Bronchial epithelial cell (primary cell): ENCODE data around the gene PTPRF. TPM values are rescaled to one million over a fixed set of nuclear protein-coding genes. Genes with fewer than 3 reads are reported as not detected.
"Not testable (repeated sequence)": the region's sequence is repeated elsewhere in the genome, so short reads cannot be mapped to it uniquely, and the experiment has no call there.

ENCODE experiments used
- DNase-seq: peaks from one replicate; pipeline ENCODE4 v3.0.0-alpha.2; 2010; ENCODE audit warnings: low read depth
- FAIRE-seq: peaks from 2 replicates; lab custom pipeline; 2011; peaks lifted over from hg19 to GRCh38; lab: Jason Lieb, UNC
- H3K27me3 ChIP-seq: 2 replicates; pipeline ENCODE4 v1.5.1; 2011; ENCODE audit warnings: low read length; ENCODE audit not compliant: control insufficient read depth, insufficient read depth
- H3K36me3 ChIP-seq: 2 replicates; pipeline ENCODE4 v1.5.1; 2011; ENCODE audit warnings: low read length; ENCODE audit not compliant: control insufficient read depth, insufficient read depth
- H3K4me3 ChIP-seq: 2 replicates; pipeline ENCODE4 v1.5.1; 2011; ENCODE audit warnings: mild to moderate bottlenecking, low read depth, low read length, control low read depth
- CTCF ChIP-seq: IDR thresholded peaks from 2 replicates; pipeline ENCODE4 v1.5.1; 2011; ENCODE audit warnings: mild to moderate bottlenecking, moderate library complexity, low read length, control low read depth, inconsistent platforms; ENCODE audit not compliant: insufficient read depth, severe bottlenecking
- total RNA-seq: library from RNA; depleted of rRNA; stranded (reverse); fragments of >200 nt; gene quantifications from 2 replicates; pipeline ENCODE4 v1.2.1, GENCODE V29; 2014

Gene PTPRF
- total RNA-seq, 1 donor from 2014 or later = 127 TPM

- FAIRE-seq = no peak
- Histone ChIP-seq H3K4me3 (no peak overlapping the region), H3K36me3 (no peaks in the 10 kb centered on the region), H3K27me3 (no peaks in the 10 kb centered on the region)
- no peak for DNase-seq
- no peak for TF ChIP-seq CTCF
Measured at GRCh38 chr1:43634721-43635120, 104.0 kb downstream of the PTPRF start.

DNA sequence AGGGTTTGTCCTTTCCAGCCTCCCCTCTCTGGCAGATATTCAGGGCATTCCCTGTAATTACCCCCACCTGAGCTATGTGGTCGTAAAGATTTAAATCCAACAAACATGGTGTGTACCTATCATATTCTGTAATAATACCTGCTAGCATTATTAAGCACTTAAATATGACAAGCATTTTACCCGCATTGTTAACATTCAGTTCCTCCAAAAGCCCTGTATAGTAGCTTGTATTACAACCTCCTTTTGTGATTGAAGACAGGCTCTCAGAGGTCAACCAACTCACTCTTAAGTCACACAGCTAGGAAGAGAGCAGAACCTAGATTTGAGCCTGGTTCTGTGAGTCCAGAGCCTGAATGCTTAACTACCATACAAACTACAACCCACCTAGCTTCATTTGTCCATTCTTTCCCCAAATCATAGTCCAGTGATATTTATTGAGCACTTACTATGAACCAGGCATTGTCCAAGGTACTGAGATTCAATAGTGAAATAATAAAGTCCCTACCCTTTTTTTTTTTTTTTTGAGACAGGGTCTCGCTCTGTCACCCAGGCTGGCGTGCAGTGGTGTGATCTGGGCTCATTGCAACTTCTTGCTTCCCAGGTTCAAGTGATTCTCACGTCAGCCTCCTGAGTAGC, 105.4 kb downstream of the PTPRF start:
- DNase-seq = no peak
- FAIRE-seq = no peak
- Histone ChIP-seq H3K27me3 (no peaks in the 10 kb centered on the region), H3K36me3 (no peaks in the 10 kb centered on the region), H3K4me3 (no peak overlapping the region)
- no peak for TF ChIP-seq CTCF

GRCh38 chr1:43637267-43637666, 106.6 kb downstream of the PTPRF start:
- Histone ChIP-seq H3K27me3 (no peaks in the 10 kb centered on the region), H3K36me3 (no peaks in the 10 kb centered on the region), H3K4me3 (no peak overlapping the region)
- FAIRE-seq (no peak), DNase-seq (no peak)
- no peak for TF ChIP-seq CTCF

GRCh38 chr1:43638381-43638780, 107.7 kb downstream of the PTPRF start:
- not testable (repeated sequence) for H3K27me3 ChIP-seq, H3K4me3 ChIP-seq, FAIRE-seq, H3K36me3 ChIP-seq, DNase-seq

- no peaks in the 10 kb centered on the region for H3K36me3 ChIP-seq
- DNase-seq (no peak), FAIRE-seq (no peak)
- no peaks in the 10 kb centered on the region for H3K27me3 ChIP-seq
- no peak for TF ChIP-seq CTCF
- no peak overlapping the region for H3K4me3 ChIP-seq
Measured at GRCh38 chr1:43639976-43640794, 109.5 kb downstream of the PTPRF start.

GRCh38 chr1:43644558-43644957, 113.9 kb downstream of the PTPRF start:
- DNase-seq (no peak), FAIRE-seq (no peak)
- Histone ChIP-seq H3K4me3 (no peak overlapping the region), H3K36me3 (no peaks in the 10 kb centered on the region), H3K27me3 (no peaks in the 10 kb centered on the region)
- no peak for TF ChIP-seq CTCF
